H1 (cell line): Measurements from ENCODE around the gene LDLRAP1. TPM values are rescaled to one million over a fixed set of nuclear protein-coding genes. Genes with fewer than 3 reads are reported as not detected.

Experiments used
- CTCF ChIA-PET: fragments of 300-600 bp; sonication (Branson Sonifier 250); formaldehyde crosslinking; loops from one replicate; lab custom pipeline; 2021; ENCODE audit not compliant: partially characterized antibody; lab: Charles Lee
- POLR2A ChIA-PET: fragments of 300-600 bp; sonication (Branson Sonifier 250); formaldehyde crosslinking; loops from one replicate; lab custom pipeline; 2021; ENCODE audit warnings: inconsistent platforms; ENCODE audit not compliant: partially characterized antibody; lab: Charles Lee
- DNase-seq, 2 experiments: peaks; one replicate each; pipeline versions ENCODE4 v3.0.0 to v3.0.0-alpha.2; 2010 to 2022; ENCODE audit warnings: low spot score in 2 of 2, low read depth in 1 of 2, mixed read lengths in 1 of 2
- FAIRE-seq: peaks from 2 replicates; lab custom pipeline; 2011; peaks lifted over from hg19 to GRCh38; lab: Jason Lieb, UNC
- H2AFZ ChIP-seq: 2 replicates; pipeline ENCODE4 v1.8.1; 2012; ENCODE audit warnings: low read length, inconsistent platforms
- H2AK5ac ChIP-seq: 2 replicates; pipeline ENCODE4 v1.6.1; 2013; ENCODE audit warnings: low read depth, low read length
- H2BK120ac ChIP-seq: replicated peaks from 2 replicates; pipeline ENCODE3; 2013; ENCODE audit warnings: low read depth, low read length, inconsistent platforms
- H2BK12ac ChIP-seq: 2 replicates; pipeline ENCODE4 v1.6.1; 2013; ENCODE audit warnings: low read depth, low read length
- H2BK15ac ChIP-seq: 2 replicates; pipeline ENCODE4 v1.6.1; 2013; ENCODE audit warnings: low read length
- H2BK20ac ChIP-seq: 2 replicates; pipeline ENCODE4 v1.6.1; 2013; ENCODE audit warnings: low read length
- H2BK5ac ChIP-seq: 2 replicates; pipeline ENCODE4 v1.6.1; 2013; ENCODE audit warnings: low read depth, low read length
- H3K14ac ChIP-seq: 2 replicates; pipeline ENCODE4 v1.6.1; 2013; ENCODE audit warnings: inconsistent platforms; ENCODE audit not compliant: insufficient read length
- H3K18ac ChIP-seq: 2 replicates; pipeline ENCODE4 v1.6.1; 2013; ENCODE audit warnings: low read length; ENCODE audit errors: extremely low read depth
- H3K23ac ChIP-seq: 2 replicates; pipeline ENCODE4 v1.6.1; 2013; ENCODE audit warnings: inconsistent platforms; ENCODE audit not compliant: insufficient read length
- H3K23me2 ChIP-seq: 2 replicates; pipeline ENCODE4 v1.6.1; 2013; ENCODE audit warnings: low read depth, low read length
- H3K27ac ChIP-seq: 2 replicates; pipeline ENCODE4 v1.6.1; 2011; ENCODE audit warnings: low read depth, low read length, inconsistent platforms
- H3K27me3 ChIP-seq, 4 experiments: replicated peaks in 1 of 4; 1 replicate in 1 of 4; 2 replicates in 3 of 4; pipeline versions ENCODE4 v1.6.1 to v1.8.1; 2011 to 2013; ENCODE audit warnings: low read length in 3 of 4, mild to moderate bottlenecking in 3 of 4, inconsistent platforms in 2 of 4, mixed read lengths in 2 of 4, moderate library complexity in 1 of 4; ENCODE audit not compliant: control insufficient read depth in 3 of 4, insufficient read depth in 3 of 4; ENCODE audit errors: extremely low read depth in 1 of 4
- H3K36me3 ChIP-seq, 4 experiments: 2 replicates each; pipeline versions ENCODE4 v1.6.1 to v1.8.1; 2011 to 2013; ENCODE audit warnings: mild to moderate bottlenecking in 4 of 4, low read length in 3 of 4, moderate library complexity in 2 of 4, control low read depth in 1 of 4, inconsistent platforms in 1 of 4; ENCODE audit not compliant: insufficient read depth in 4 of 4, control insufficient read depth in 2 of 4
- H3K4ac ChIP-seq: replicated peaks from 2 replicates; pipeline ENCODE3; 2013; ENCODE audit warnings: low read length, low read depth, mixed read lengths, inconsistent platforms; ENCODE audit not compliant: insufficient read length
- H3K4me1 ChIP-seq, 4 experiments: replicated peaks in 1 of 4; 1 replicate in 1 of 4; 2 replicates in 3 of 4; pipeline versions ENCODE4 v1.6.1 to v1.8.1; 2011 to 2013; ENCODE audit warnings: low read length in 3 of 4, inconsistent platforms in 2 of 4, mixed read lengths in 1 of 4; ENCODE audit not compliant: insufficient read depth in 4 of 4, control insufficient read depth in 3 of 4
- H3K4me2 ChIP-seq, 2 experiments: 2 replicates each; pipeline versions ENCODE4 v1.6.1 to v1.8.1; 2011 to 2013; ENCODE audit warnings: low read depth in 2 of 2, low read length in 2 of 2, control low read depth in 1 of 2, inconsistent platforms in 1 of 2, mild to moderate bottlenecking in 1 of 2; ENCODE audit not compliant: insufficient read depth in 1 of 2
- H3K4me3 ChIP-seq, 4 experiments: fragments of 200-600, 300-600 bp in 1 of 4; sonication (generic), shearing (Covaris generic), sonication (Bioruptor Twin) in 1 of 4; 2 replicates each; pipeline versions ENCODE4 v1.5.1 to v1.8.1; 2011 to 2016; ENCODE audit warnings: low read length in 4 of 4, low read depth in 3 of 4, control low read depth in 2 of 4, inconsistent platforms in 2 of 4, mild to moderate bottlenecking in 2 of 4, mixed read lengths in 1 of 4, moderate library complexity in 1 of 4; ENCODE audit not compliant: insufficient read depth in 2 of 4; ENCODE audit errors: extremely low read depth in 1 of 4
- H3K56ac ChIP-seq: replicated peaks from 2 replicates; pipeline ENCODE3; 2013; ENCODE audit warnings: low read depth, mild to moderate bottlenecking, mixed read lengths, low read length, inconsistent platforms; ENCODE audit not compliant: insufficient read length
- H3K79me1 ChIP-seq: 2 replicates; pipeline ENCODE4 v1.6.1; 2013; ENCODE audit warnings: low read depth, low read length, control low read depth
- H3K79me2 ChIP-seq, 2 experiments: 2 replicates each; pipeline versions ENCODE4 v1.6.1 to v1.8.1; 2012 to 2013; ENCODE audit warnings: low read length in 2 of 2, mild to moderate bottlenecking in 2 of 2, inconsistent platforms in 1 of 2; ENCODE audit not compliant: insufficient read depth in 2 of 2, control insufficient read depth in 1 of 2
- H3K9ac ChIP-seq, 4 experiments: replicated peaks in 1 of 4; 1 replicate in 1 of 4; 2 replicates in 3 of 4; pipeline versions ENCODE4 v1.6.1 to v1.8.1; 2011 to 2013; ENCODE audit warnings: low read depth in 3 of 4, low read length in 3 of 4, control low read depth in 2 of 4, mild to moderate bottlenecking in 2 of 4, moderate library complexity in 2 of 4, inconsistent platforms in 1 of 4; ENCODE audit errors: extremely low read depth in 1 of 4
- H3K9me3 ChIP-seq, 2 experiments: 2 replicates each; pipeline versions ENCODE4 v1.6.1 to v1.8.1; 2012 to 2013; ENCODE audit warnings: mild to moderate bottlenecking in 2 of 2, moderate library complexity in 2 of 2, control low read depth in 1 of 2, inconsistent platforms in 1 of 2, low read depth in 1 of 2, low read length in 1 of 2, mixed read lengths in 1 of 2; ENCODE audit not compliant: insufficient read depth in 2 of 2
- H4K20me1 ChIP-seq, 2 experiments: replicated peaks in 1 of 2; 2 replicates each; pipeline versions ENCODE3 to v1.8.1; 2011 to 2013; ENCODE audit warnings: inconsistent platforms in 2 of 2, low read length in 2 of 2, mild to moderate bottlenecking in 1 of 2; ENCODE audit not compliant: insufficient read depth in 2 of 2, control insufficient read depth in 1 of 2
- H4K5ac ChIP-seq: 2 replicates; pipeline ENCODE4 v1.6.1; 2013; ENCODE audit warnings: low read length, low read depth, mixed read lengths, inconsistent platforms; ENCODE audit not compliant: insufficient read length
- H4K8ac ChIP-seq: 2 replicates; pipeline ENCODE4 v1.8.0; 2013; ENCODE audit warnings: mild to moderate bottlenecking, moderate library complexity, low read length, inconsistent platforms; ENCODE audit not compliant: insufficient read depth; ENCODE audit errors: extremely low read depth
- H4K91ac ChIP-seq: replicated peaks from 2 replicates; pipeline ENCODE3; 2013; ENCODE audit warnings: low read length, mixed read lengths, inconsistent platforms; ENCODE audit not compliant: insufficient read length
- GABPA ChIP-seq: IDR thresholded peaks from 2 replicates; pipeline ENCODE4 v1.6.1; 2011; ENCODE audit warnings: mild to moderate bottlenecking, low read length, moderate library complexity, borderline replicate concordance; ENCODE audit not compliant: insufficient read depth
- NANOG ChIP-seq: IDR thresholded peaks from 2 replicates; pipeline ENCODE4 v1.6.1; 2011; ENCODE audit warnings: low read length, low read depth, mild to moderate bottlenecking, inconsistent platforms; ENCODE audit not compliant: insufficient read depth, poor library complexity, severe bottlenecking
- POU5F1 ChIP-seq: IDR thresholded peaks from 2 replicates; pipeline ENCODE4 v1.6.1; 2011; ENCODE audit warnings: low read depth, mild to moderate bottlenecking, low read length, moderate library complexity
- RFX5 ChIP-seq: IDR thresholded peaks from 2 replicates; pipeline ENCODE4 v1.6.1; 2011; ENCODE audit warnings: low read depth, low read length, improper control_type of control experiment, borderline replicate concordance
- SUZ12 ChIP-seq: fragments of 200-600 bp; sonication (generic); IDR thresholded peaks from 2 replicates; pipeline ENCODE4 v1.6.1; 2012; ENCODE audit warnings: mild to moderate bottlenecking, inconsistent platforms, low read length, moderate library complexity, mixed read lengths
- WGBS, 2 experiments: shearing (Covaris generic) in 1 of 2; methylation state at CpG; one replicate each; pipeline versions ENCODE4 v1.1.6 to v1.1.7; 2013 to 2015; ENCODE audit warnings: low lambda C conversion rate in 2 of 2, mixed read lengths in 2 of 2, inconsistent platforms in 1 of 2, low coverage in 1 of 2, missing lambda C conversion rate in 1 of 2; ENCODE audit not compliant: insufficient replicate concordance in 2 of 2, insufficient coverage in 1 of 2, insufficient read length in 1 of 2; ENCODE audit errors: extremely low coverage in 1 of 2, missing lambda C conversion rate in 1 of 2; 5-methylcytosine and 5-hydroxymethylcytosine counted together
- polyA plus RNA-seq, 7 experiments: library from polyadenylated mRNA; depleted of rRNA in 3 of 7; stranded (reverse) in 5 of 7; unstranded in 2 of 7; fragments of >200 nt in 5 of 7; fragments of 200-250 nt in 2 of 7; gene quantifications; 1 replicate in 5 of 7; 2 replicates in 1 of 7; 4 replicates in 1 of 7; pipeline versions ENCODE4 v1.2.1 to v1.2.3, GENCODE V29; 2011 to 2013; ENCODE audit warnings: missing spikeins in 2 of 7, mixed read lengths in 2 of 7
- total RNA-seq: library from RNA; stranded (reverse); fragmentation: NEBNext Ultra II Directional; extraction: Animal tissue kit (Norgen Biotek cat#: 25700); gene quantifications from 2 replicates; pipeline ENCODE4 v1.2.1, GENCODE V29; 2021

LDLRAP1 gene
- total and polyA plus RNA-seq, 2 of the 8 experiments (the other 6 are each of a cell fraction or from before 2014, with no cell fraction given) = 12.8 to 13.2 TPM

GRCh38 chr1:25581764-25582163 is 38.4 kb downstream of the LDLRAP1 start:
- no peak overlapping the region for H3K27ac ChIP-seq
- no peak overlapping the region for H3K23ac ChIP-seq
- peaks cover 2% of the 10 kb centered on the region; the same call in 1 of the 2 replicates for H3K23me2 ChIP-seq
- TF ChIP-seq POU5F1 = no peak
- no peak for TF ChIP-seq GABPA
- TF ChIP-seq RFX5 = no peak
- no peak for TF ChIP-seq NANOG
- TF ChIP-seq SUZ12 = no peak
- TF ChIP-seq, all 59 proteins: peak for 0
- no peak overlapping the region for H4K8ac ChIP-seq
- no peaks in the 10 kb centered on the region for H3K79me2 ChIP-seq
- no peak overlapping the region for H3K9ac ChIP-seq
- H3K14ac ChIP-seq = no peak overlapping the region
- DNase-seq = no peak
- H2BK120ac ChIP-seq = no peak overlapping the region
- no peak for FAIRE-seq
- H2BK15ac ChIP-seq = no peak overlapping the region
- H3K36me3 ChIP-seq = no peaks in the 10 kb centered on the region
- 96% methylated on average over 5 of the region's 5 CpGs; no CpG with 5 or more reads in 1 of the 2 experiments for WGBS, 2 experiments
- CTCF ChIA-PET = interaction anchor here (0.8 to 9.6 kb wide), 14 partner anchors 10 to 229 kb away, joined by 3 to 92 read pairs (median 4); partner anchors contain the start of genes MAN1C1 and SELENON
- H4K91ac ChIP-seq = no peak overlapping the region
- no peaks in the 10 kb centered on the region; a peak in 2 of 7 replicates for H3K27me3 ChIP-seq
- no peak overlapping the region for H2BK5ac ChIP-seq
- H3K4me1 ChIP-seq = peaks cover 0 to 20% (median 15%) of the 10 kb centered on the region in 4 experiments; a peak in 6 of 7 replicates
- peak overlapping the region; percentile 65; the same call in 1 of the 2 replicates for H2AK5ac ChIP-seq
- H2AFZ ChIP-seq = 0 out of 2 replicates have a peak overlapping the region, but pooled peaks have one; percentile 42
- H3K18ac ChIP-seq = no peak overlapping the region; the same call in 1 of the 2 replicates
- H4K20me1 ChIP-seq = peaks cover 0 to 4% of the 10 kb centered on the region in 2 experiments
- H3K56ac ChIP-seq = no peak overlapping the region
- H2BK12ac ChIP-seq = peak overlapping the region; percentile 60; the same call in 1 of the 2 replicates
- H4K5ac ChIP-seq = no peak overlapping the region
- H3K4me3 ChIP-seq = no peak overlapping the region
- no peak overlapping the region for H3K4ac ChIP-seq
- H3K79me1 ChIP-seq = no peaks in the 10 kb centered on the region
- no peaks in the 10 kb centered on the region for H3K9me3 ChIP-seq
- no peak overlapping the region for H3K4me2 ChIP-seq
- POLR2A ChIA-PET = interaction anchor here (0.9 to 1.2 kb wide), 2 partner anchors 16 to 232 kb away, joined by 3 read pairs; no protein-coding TSS in a partner anchor
- no peak overlapping the region for H2BK20ac ChIP-seq
